Loucy (cell line): ENCODE results near the gene NLRP10.

ENCODE experiments used
- H2AFZ ChIP-seq: fragments of 200-600 bp; sonication (generic); 2 replicates; pipeline ENCODE4 v1.6.0; 2016; ENCODE audit warnings: antibody characterized with exemption, mild to moderate bottlenecking, low read length, moderate library complexity
- H3F3A ChIP-seq: fragments of 200-600 bp; 2 replicates; pipeline ENCODE4 v1.6.0; 2016; ENCODE audit warnings: antibody characterized with exemption, low read depth, mild to moderate bottlenecking
- H3K27me3 ChIP-seq: fragments of 200-600 bp; sonication (generic); 2 replicates; pipeline ENCODE4 v1.6.1; 2014; ENCODE audit warnings: low read length, mild to moderate bottlenecking; ENCODE audit not compliant: insufficient read depth, poor library complexity, severe bottlenecking
- H3K36me3 ChIP-seq: fragments of 200-600 bp; sonication (generic); 2 replicates; pipeline ENCODE4 v1.6.1; 2016; ENCODE audit warnings: low read length; ENCODE audit not compliant: insufficient read depth
- H3K4me1 ChIP-seq: fragments of 200-600 bp; sonication (generic); 2 replicates; pipeline ENCODE4 v1.5.1; 2014; ENCODE audit warnings: low read length, mild to moderate bottlenecking; ENCODE audit not compliant: insufficient read depth, poor library complexity, severe bottlenecking
- H3K4me2 ChIP-seq: fragments of 200-600 bp; sonication (generic); 2 replicates; pipeline ENCODE4 v1.6.0; 2014; ENCODE audit warnings: antibody characterized with exemption, low read length, low read depth, mild to moderate bottlenecking; ENCODE audit not compliant: poor library complexity, severe bottlenecking
- H3K4me3 ChIP-seq: fragments of 200-600 bp; sonication (generic); 2 replicates; pipeline ENCODE4 v1.5.1; 2014; ENCODE audit warnings: low read length, mild to moderate bottlenecking, mixed read lengths; ENCODE audit not compliant: poor library complexity, severe bottlenecking
- H3K79me2 ChIP-seq: fragments of 200-600 bp; sonication (generic); 2 replicates; pipeline ENCODE4 v1.6.1; 2014; ENCODE audit warnings: low read length; ENCODE audit not compliant: insufficient read depth
- H3K9ac ChIP-seq: fragments of 200-600 bp; sonication (generic); 2 replicates; pipeline ENCODE4 v1.6.0; 2014; ENCODE audit warnings: mild to moderate bottlenecking, low read depth, low read length, moderate library complexity; ENCODE audit not compliant: poor library complexity, severe bottlenecking
- H3K9me2 ChIP-seq: fragments of 200-600 bp; sonication (generic); replicated peaks from 2 replicates; pipeline ENCODE4 v1.6.1; 2016; ENCODE audit warnings: low read depth, low read length, mixed read lengths
- H3K9me3 ChIP-seq: fragments of 200-600 bp; sonication (generic); 2 replicates; pipeline ENCODE4 v1.6.1; 2014; ENCODE audit warnings: mild to moderate bottlenecking, antibody characterized with exemption, low read length, low read depth; ENCODE audit not compliant: insufficient read depth
- H4K20me1 ChIP-seq: fragments of 200-600 bp; sonication (generic); 2 replicates; pipeline ENCODE4 v1.6.0; 2014; ENCODE audit warnings: antibody characterized with exemption, low read length, mild to moderate bottlenecking; ENCODE audit not compliant: insufficient read depth, poor library complexity, severe bottlenecking
- EZH2phosphoT487 ChIP-seq: fragments of 200-600 bp; IDR thresholded peaks from 2 replicates; pipeline ENCODE4 v1.6.1; 2018; ENCODE audit warnings: antibody characterized with exemption, mild to moderate bottlenecking, moderate library complexity, borderline replicate concordance
- TF ChIP-seq, protein P1 (sequence below): fragments of 200-600 bp; sonication (generic); conservative IDR thresholded peaks from 2 replicates; pipeline ENCODE4 v1.5.1; 2014; ENCODE audit warnings: mild to moderate bottlenecking, antibody characterized with exemption, low read length

Gene NLRP10

GRCh38 chr11:7931168-7931567 lies 34.1 kb downstream of the NLRP10 start, which contains the start of gene OR10A6:
OR10A6 (minus strand) TSS chr11:7931268; CDS start chr11:7928662, 2,606 bp downstream.
- Histone ChIP-seq H3K4me3 (no peak within 1 kb of the TSS), H3F3A (no peaks in the 10 kb centered on the region), H4K20me1 (no peaks in the 10 kb centered on the region), H3K9me2 (no peaks in the 10 kb centered on the region), H3K79me2 (no peaks in the 10 kb centered on the region), H3K27me3 (peaks cover 5% of the 10 kb centered on the region), H3K9ac (no peak within 1 kb of the TSS), H3K9me3 (no peaks in the 10 kb centered on the region), H2AFZ (no peak within 1 kb of the TSS), H3K4me2 (no peak within 1 kb of the TSS), H3K36me3 (no peaks in the 10 kb centered on the region), H3K4me1 (no peaks in the 10 kb centered on the region)
- no peak for TF ChIP-seq EZH2phosphoT487
- TF ChIP-seq, protein P1, sequence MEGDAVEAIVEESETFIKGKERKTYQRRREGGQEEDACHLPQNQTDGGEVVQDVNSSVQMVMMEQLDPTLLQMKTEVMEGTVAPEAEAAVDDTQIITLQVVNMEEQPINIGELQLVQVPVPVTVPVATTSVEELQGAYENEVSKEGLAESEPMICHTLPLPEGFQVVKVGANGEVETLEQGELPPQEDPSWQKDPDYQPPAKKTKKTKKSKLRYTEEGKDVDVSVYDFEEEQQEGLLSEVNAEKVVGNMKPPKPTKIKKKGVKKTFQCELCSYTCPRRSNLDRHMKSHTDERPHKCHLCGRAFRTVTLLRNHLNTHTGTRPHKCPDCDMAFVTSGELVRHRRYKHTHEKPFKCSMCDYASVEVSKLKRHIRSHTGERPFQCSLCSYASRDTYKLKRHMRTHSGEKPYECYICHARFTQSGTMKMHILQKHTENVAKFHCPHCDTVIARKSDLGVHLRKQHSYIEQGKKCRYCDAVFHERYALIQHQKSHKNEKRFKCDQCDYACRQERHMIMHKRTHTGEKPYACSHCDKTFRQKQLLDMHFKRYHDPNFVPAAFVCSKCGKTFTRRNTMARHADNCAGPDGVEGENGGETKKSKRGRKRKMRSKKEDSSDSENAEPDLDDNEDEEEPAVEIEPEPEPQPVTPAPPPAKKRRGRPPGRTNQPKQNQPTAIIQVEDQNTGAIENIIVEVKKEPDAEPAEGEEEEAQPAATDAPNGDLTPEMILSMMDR: no peak

DNA sequence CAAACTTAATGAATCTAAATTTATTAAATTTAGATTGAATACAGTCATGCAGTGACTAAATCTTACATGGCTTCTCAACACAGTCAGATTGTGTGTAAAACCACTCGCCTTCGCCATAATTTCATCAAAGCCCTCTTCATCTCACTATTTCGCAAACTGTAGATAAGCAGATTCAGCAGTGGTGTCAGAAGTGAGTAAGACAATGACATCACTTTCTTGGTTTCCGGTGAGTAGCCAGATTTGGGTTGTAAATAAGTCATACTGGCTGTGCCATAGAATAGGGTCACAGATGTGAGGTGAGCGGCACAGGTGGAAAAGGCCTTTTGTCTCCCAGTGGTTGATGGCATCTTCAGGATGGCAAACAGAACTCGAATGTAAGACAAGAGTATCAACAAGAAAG lies 37.6 kb downstream of the NLRP10 start:
- H3F3A ChIP-seq: no peaks in the 10 kb centered on the region
- TF ChIP-seq, protein P1: no peak
- TF ChIP-seq EZH2phosphoT487: no peak
- H3K4me1 ChIP-seq: no peaks in the 10 kb centered on the region
- no peak overlapping the region for H2AFZ ChIP-seq
- no peaks in the 10 kb centered on the region for H3K9me3 ChIP-seq
- no peaks in the 10 kb centered on the region for H3K9me2 ChIP-seq
- H3K4me3 ChIP-seq: no peak overlapping the region
- H3K4me2 ChIP-seq: no peak overlapping the region
- H3K9ac ChIP-seq: no peak overlapping the region
- no peaks in the 10 kb centered on the region for H3K79me2 ChIP-seq
- H3K36me3 ChIP-seq: no peaks in the 10 kb centered on the region
- peaks cover 5% of the 10 kb centered on the region for H3K27me3 ChIP-seq
- no peaks in the 10 kb centered on the region for H4K20me1 ChIP-seq

DNA sequence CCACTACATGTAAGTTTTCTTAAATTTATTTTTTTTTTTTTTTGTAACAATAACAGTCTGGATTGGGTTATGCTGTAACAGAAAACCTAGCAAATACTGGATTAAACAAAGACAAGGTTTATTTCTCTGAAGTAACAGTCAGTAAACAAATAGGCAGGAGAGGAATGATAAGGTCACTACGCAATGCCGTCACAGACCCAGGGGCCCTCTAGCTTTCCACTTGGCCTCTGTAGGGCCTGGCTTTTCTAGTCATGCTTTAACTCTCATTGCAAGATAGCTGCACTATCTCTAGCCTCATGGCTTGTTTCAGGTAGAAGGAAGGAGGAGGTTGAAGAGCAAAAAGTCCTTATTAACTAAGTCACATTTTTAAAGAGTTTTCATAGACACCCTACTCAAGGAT lies 40.7 kb downstream of the NLRP10 start:
- H3K4me3 ChIP-seq: no peak overlapping the region
- H3K79me2 ChIP-seq: no peaks in the 10 kb centered on the region
- TF ChIP-seq EZH2phosphoT487: no peak
- TF ChIP-seq, protein P1: no peak
- no peaks in the 10 kb centered on the region for H3K36me3 ChIP-seq
- H3K4me2 ChIP-seq: no peak overlapping the region
- H3K9me3 ChIP-seq: no peaks in the 10 kb centered on the region
- H3K9me2 ChIP-seq: no peaks in the 10 kb centered on the region
- H3K27me3 ChIP-seq: no peaks in the 10 kb centered on the region
- no peak overlapping the region for H2AFZ ChIP-seq
- H3K9ac ChIP-seq: no peak overlapping the region
- no peaks in the 10 kb centered on the region for H3K4me1 ChIP-seq
- H4K20me1 ChIP-seq: no peaks in the 10 kb centered on the region
- no peaks in the 10 kb centered on the region for H3F3A ChIP-seq
